DOHH2 (cell line): ENCODE data around the gene ATP2B2.

ENCODE experiments used
- CTCF ChIP-seq: fragments of 200-600 bp; sonication (generic); IDR thresholded peaks from one replicate; pipeline ENCODE4 v1.5.1; 2014; ENCODE audit warnings: antibody characterized with exemption, mild to moderate bottlenecking, low read depth, low read length; ENCODE audit not compliant: poor library complexity, severe bottlenecking
- EZH2phosphoT487 ChIP-seq: fragments of 200-600 bp; sonication (generic); IDR thresholded peaks from 2 replicates; pipeline ENCODE4 v1.6.1; 2017; ENCODE audit warnings: borderline replicate concordance, mild to moderate bottlenecking, antibody characterized with exemption, low read length, moderate library complexity, mixed read lengths

GRCh38 chr3:10505050-10505790, at the start of gene ATP2B2:
- TF ChIP-seq CTCF (no peak), EZH2phosphoT487 (no peak)
